ENCODE data around the gene ABCC6.

The ABCC6 gene

GRCh38 chr16:16121185-16121727, 102.0 kb downstream of the ABCC6 start:
- no peak for DNase-seq (ENCODE audit: low read depth in 2 of 2)
- TF ChIP-seq CTCF (IDR thresholded peaks at IDR 0.05; ENCODE audit: low read depth, low read length) = no peak

GRCh38 chr16:16120382-16121184, 102.7 kb downstream of the ABCC6 start:
- DNase-seq (ENCODE audit: low read depth in 2 of 2) = peak in 1 of 2 donors; percentile 26
- no peak for TF ChIP-seq CTCF (IDR thresholded peaks at IDR 0.05; ENCODE audit: low read depth, low read length)

More at GRCh38 chr16:16121185-16121727, 102.0 kb downstream of the ABCC6 start:
- H3K4me3 ChIP-seq (replicated peaks in 1 of 2; ENCODE audit: low read depth in 2 of 2, low read length in 2 of 2) = no peak overlapping the region

GRCh38 chr16:16120044-16120381, 103.3 kb downstream of the ABCC6 start:
- no peak overlapping the region for H3K4me3 ChIP-seq (replicated peaks in 1 of 2; ENCODE audit: low read depth in 2 of 2, low read length in 2 of 2)
- DNase-seq (ENCODE audit: low read depth in 2 of 2) = no peak
- no peak for TF ChIP-seq CTCF (IDR thresholded peaks at IDR 0.05; ENCODE audit: low read depth, low read length)

More at GRCh38 chr16:16120382-16121184, 102.7 kb downstream of the ABCC6 start:
- no peak overlapping the region for H3K4me3 ChIP-seq (replicated peaks in 1 of 2; ENCODE audit: low read depth in 2 of 2, low read length in 2 of 2)

GRCh38 chr16:16118337-16118736, 105.0 kb downstream of the ABCC6 start:
- H3K4me3 ChIP-seq (replicated peaks in 1 of 2; ENCODE audit: low read depth in 2 of 2, low read length in 2 of 2) = no peak overlapping the region
- TF ChIP-seq CTCF (IDR thresholded peaks at IDR 0.05; ENCODE audit: low read depth, low read length) = no peak
- peak in 1 of 2 donors; percentile 15 for DNase-seq (ENCODE audit: low read depth in 2 of 2)

- TF ChIP-seq CTCF (IDR thresholded peaks at IDR 0.05; ENCODE audit: low read depth, low read length) = no peak
- no peak overlapping the region for H3K4me3 ChIP-seq (replicated peaks in 1 of 2; ENCODE audit: low read depth in 2 of 2, low read length in 2 of 2)
- DNase-seq (ENCODE audit: low read depth in 2 of 2) = no peak
Observed at GRCh38 chr16:16116841-16117240, 106.5 kb downstream of the ABCC6 start.

GRCh38 chr16:16113076-16113475, 110.2 kb downstream of the ABCC6 start:
- DNase-seq (ENCODE audit: low read depth in 2 of 2) = no peak
- TF ChIP-seq CTCF (IDR thresholded peaks at IDR 0.05; ENCODE audit: low read depth, low read length) = no peak

More at GRCh38 chr16:16113076-16113475, 110.2 kb downstream of the ABCC6 start:
- no peak overlapping the region for H3K4me3 ChIP-seq (replicated peaks in 1 of 2; ENCODE audit: low read depth in 2 of 2, low read length in 2 of 2)

Measured in cardiac fibroblast (primary cell).